K562 (cell line): ENCODE results near the gene AP1G2.

Experiments
- ELF1 ChIP-seq: fragments of 200-800 bp; sonication (Bioruptor generic); IDR thresholded peaks from 2 replicates; pipeline ENCODE4 v1.6.1; 2016; ENCODE audit warnings: missing genetic modification characterization, missing compliant biosample characterization
- POLR2A ChIP-seq: fragments of 450-650 bp; conservative IDR thresholded peaks from 2 replicates; pipeline ENCODE4 v1.6.1; 2016
- SMAD1 ChIP-seq: fragments of 150-350 bp; IDR thresholded peaks from 2 replicates; pipeline ENCODE4 v1.6.1; 2014; ENCODE audit warnings: low read length, low read depth; ENCODE audit not compliant: partially characterized antibody
- TF ChIP-seq, protein P1 (sequence below), 2 experiments: fragments of 200-800 bp in 1 of 2; sonication (Bioruptor generic) in 1 of 2; sonication (generic) in 1 of 2; formaldehyde crosslinking in 1 of 2; IDR thresholded peaks in 1 of 2; conservative IDR thresholded peaks in 1 of 2; 2 replicates each; pipeline versions ENCODE4 v1.5.0 to v1.6.1; 2016 to 2020; ENCODE audit warnings: missing compliant biosample characterization in 1 of 2, missing genetic modification characterization in 1 of 2, missing genetic modification reagents in 1 of 2
- TF ChIP-seq, protein P2 (sequence below), 3 experiments: IDR thresholded peaks in 2 of 3; conservative IDR thresholded peaks in 1 of 3; 2 replicates each; pipeline ENCODE4 v1.5.1; 2011 to 2012; ENCODE audit warnings: low read length in 3 of 3, mild to moderate bottlenecking in 3 of 3, control low read depth in 2 of 3, improper control_type of control experiment in 1 of 3, inconsistent platforms in 1 of 3, low read depth in 1 of 3, mixed read lengths in 1 of 3, moderate library complexity in 1 of 3; ENCODE audit not compliant: insufficient read depth in 2 of 3

DNA sequence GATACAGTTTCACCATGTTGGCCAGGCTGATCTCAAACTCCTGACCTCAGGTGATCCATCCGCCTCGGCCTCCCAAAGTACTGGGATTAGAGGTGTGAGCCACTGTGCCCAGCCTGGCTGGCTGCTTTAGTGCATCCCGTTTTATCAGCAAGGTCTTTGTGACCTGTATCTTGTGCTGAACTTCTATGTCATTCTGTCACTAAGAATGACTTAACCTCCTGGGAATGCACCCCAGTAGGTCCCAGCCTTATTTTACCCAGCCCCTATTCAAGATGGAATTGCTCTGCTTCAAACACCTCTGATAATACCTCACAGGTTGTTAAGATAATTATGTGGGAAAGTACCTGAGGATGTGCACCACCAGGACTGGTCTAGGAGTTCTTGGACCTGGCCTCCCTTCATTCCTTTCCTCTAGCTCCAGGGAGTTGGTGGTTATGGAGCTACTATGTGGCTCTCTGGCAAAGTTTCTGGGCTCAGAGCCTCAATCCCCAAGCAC lies 37.1 kb upstream of the AP1G2 start:
- TF ChIP-seq, protein P1, sequence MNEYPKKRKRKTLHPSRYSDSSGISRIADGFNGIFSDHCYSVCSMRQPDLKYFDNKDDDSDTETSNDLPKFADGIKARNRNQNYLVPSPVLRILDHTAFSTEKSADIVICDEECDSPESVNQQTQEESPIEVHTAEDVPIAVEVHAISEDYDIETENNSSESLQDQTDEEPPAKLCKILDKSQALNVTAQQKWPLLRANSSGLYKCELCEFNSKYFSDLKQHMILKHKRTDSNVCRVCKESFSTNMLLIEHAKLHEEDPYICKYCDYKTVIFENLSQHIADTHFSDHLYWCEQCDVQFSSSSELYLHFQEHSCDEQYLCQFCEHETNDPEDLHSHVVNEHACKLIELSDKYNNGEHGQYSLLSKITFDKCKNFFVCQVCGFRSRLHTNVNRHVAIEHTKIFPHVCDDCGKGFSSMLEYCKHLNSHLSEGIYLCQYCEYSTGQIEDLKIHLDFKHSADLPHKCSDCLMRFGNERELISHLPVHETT (CRISPR knock-in tag; conservative IDR thresholded peaks at IDR 0.05 in 1 of 2, IDR thresholded peaks at IDR 0.05 in 1 of 2), result no peak
- TF ChIP-seq ELF1 (tag), result no peak
- TF ChIP-seq, protein P2, sequence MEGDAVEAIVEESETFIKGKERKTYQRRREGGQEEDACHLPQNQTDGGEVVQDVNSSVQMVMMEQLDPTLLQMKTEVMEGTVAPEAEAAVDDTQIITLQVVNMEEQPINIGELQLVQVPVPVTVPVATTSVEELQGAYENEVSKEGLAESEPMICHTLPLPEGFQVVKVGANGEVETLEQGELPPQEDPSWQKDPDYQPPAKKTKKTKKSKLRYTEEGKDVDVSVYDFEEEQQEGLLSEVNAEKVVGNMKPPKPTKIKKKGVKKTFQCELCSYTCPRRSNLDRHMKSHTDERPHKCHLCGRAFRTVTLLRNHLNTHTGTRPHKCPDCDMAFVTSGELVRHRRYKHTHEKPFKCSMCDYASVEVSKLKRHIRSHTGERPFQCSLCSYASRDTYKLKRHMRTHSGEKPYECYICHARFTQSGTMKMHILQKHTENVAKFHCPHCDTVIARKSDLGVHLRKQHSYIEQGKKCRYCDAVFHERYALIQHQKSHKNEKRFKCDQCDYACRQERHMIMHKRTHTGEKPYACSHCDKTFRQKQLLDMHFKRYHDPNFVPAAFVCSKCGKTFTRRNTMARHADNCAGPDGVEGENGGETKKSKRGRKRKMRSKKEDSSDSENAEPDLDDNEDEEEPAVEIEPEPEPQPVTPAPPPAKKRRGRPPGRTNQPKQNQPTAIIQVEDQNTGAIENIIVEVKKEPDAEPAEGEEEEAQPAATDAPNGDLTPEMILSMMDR (IDR thresholded peaks at IDR 0.05 in 2 of 3, conservative IDR thresholded peaks at IDR 0.05 in 1 of 3; ENCODE audit: insufficient read depth in 2 of 3, low read depth in 1 of 3, low read length in 3 of 3), result no peak
- no peak for TF ChIP-seq SMAD1
- TF ChIP-seq POLR2A, result no peak
